Measurements from ENCODE around the gene ASIC4. TPM values are rescaled to one million over a fixed set of nuclear protein-coding genes. Genes with fewer than 3 reads are reported as not detected.

ASIC4 gene
- polyA plus RNA-seq, 5 donors = 0.06 to 0.42 (median 0.22) TPM

- no peak for DNase-seq
Observed at GRCh38 chr2:219480004-219480403, 34.3 kb upstream of the ASIC4 start.

DNA sequence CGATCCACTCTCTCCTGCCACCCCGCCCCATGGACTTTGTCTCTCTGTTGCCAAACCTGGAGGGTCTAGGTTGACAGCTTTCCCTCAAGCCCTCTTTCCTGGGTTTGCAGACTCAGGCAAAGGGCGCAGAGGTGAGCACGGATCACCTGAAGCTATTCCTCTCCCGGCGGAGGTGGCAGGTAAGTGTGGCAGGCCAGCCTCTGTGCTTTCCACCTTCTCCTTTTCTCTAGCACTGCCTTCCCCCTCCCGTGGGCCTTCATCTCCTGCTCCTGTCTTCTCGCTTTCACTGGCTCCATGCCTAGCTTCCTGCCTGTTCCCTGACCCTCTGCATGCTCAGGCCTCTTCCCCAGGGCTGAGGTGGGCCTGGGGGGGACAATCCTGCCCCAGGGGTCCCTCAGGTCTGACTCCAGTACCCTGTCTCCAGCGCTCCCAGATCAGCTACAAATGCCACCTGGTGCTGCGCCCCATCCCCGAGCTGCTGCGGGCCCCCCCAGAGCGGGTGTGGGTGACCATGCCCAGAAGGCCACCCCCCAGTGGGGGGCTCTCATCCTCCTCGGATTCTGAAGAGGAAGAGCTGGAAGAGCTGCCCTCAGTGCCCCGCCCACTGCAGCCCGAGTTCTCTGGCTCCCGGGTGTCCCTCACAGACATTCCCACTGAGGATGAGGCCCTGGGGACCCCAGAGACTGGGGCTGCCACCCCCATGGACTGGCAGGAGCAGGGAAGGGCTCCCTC is 31.4 kb upstream of the ASIC4 start:
- DNase-seq = no peak

DNA sequence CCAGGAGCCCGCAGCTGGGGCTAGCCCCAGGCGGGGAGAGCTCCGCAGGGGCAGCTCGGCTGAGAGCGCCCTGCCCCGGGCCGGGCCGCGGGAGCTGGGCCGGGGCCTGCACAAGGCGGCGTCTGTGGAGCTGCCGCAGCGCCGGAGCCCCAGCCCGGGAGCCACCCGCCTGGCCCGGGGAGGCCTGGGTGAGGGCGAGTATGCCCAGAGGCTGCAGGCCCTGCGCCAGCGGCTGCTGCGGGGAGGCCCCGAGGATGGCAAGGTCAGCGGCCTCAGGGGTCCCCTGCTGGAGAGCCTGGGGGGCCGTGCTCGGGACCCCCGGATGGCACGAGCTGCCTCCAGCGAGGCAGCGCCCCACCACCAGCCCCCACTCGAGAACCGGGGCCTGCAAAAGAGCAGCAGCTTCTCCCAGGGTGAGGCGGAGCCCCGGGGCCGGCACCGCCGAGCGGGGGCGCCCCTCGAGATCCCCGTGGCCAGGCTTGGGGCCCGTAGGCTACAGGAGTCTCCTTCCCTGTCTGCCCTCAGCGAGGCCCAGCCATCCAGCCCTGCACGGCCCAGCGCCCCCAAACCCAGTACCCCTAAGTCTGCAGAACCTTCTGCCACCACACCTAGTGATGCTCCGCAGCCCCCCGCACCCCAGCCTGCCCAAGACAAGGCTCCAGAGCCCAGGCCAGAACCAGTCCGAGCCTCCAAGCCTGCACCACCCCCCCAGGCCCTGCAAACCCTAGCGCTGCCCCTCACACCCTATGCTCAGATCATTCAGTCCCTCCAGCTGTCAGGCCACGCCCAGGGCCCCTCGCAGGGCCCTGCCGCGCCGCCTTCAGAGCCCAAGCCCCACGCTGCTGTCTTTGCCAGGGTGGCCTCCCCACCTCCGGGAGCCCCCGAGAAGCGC is 30.6 kb upstream of the ASIC4 start:
- DNase-seq = no peak

- no peak for DNase-seq
Observed at GRCh38 chr2:219484343-219485200, 29.7 kb upstream of the ASIC4 start.

DNA sequence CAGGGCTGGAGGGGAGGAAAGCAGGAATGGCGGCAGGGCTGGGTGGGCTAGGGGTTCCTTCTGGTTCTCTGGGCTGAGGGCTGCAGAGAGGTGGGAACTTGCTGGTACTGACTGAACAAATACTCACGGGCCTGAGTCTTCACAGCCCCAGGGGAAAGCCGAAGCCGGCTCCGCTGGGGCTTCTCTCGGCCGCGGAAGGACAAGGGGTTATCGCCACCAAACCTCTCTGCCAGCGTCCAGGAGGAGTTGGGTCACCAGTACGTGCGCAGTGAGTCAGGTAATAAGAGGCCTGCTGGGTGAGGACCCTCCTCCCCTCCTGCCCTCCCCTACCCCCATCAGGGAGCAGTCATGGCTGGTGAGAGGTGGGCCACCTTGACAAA is 29.1 kb upstream of the ASIC4 start:
- no peak for DNase-seq

- DNase-seq = no peak
Observed at GRCh38 chr2:219486380-219486959, 27.8 kb upstream of the ASIC4 start.

GRCh38 chr2:219488149-219488843 is 26.0 kb upstream of the ASIC4 start:
- no peak for DNase-seq

DNA sequence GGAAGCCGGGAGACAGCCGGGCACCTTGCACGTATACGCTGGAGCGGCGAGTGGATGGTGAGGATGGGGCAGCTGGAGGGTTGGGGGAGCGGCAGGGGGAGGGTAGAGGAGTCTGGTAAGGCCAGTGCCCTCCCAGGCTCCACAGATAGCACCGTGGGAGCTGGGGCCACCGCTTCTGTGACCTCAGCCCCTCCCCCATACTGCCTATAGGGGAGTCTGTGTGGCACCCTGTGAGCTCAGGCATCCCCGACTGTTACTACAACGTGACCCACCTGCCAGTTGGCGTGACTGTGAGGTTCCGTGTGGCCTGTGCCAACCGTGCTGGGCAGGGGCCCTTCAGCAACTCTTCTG is 25.5 kb upstream of the ASIC4 start:
- no peak for DNase-seq

DNA sequence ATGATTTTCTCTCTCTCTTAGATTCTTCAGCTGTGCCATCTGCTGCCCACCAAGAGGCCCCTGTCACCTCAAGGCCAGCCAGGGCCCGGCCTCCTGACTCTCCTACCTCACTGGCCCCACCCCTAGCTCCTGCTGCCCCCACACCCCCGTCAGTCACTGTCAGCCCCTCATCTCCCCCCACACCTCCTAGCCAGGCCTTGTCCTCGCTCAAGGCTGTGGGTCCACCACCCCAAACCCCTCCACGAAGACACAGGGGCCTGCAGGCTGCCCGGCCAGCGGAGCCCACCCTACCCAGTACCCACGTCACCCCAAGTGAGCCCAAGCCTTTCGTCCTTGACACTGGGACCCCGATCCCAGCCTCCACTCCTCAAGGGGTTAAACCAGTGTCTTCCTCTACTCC is 25.0 kb upstream of the ASIC4 start:
- no peak for DNase-seq

DNA sequence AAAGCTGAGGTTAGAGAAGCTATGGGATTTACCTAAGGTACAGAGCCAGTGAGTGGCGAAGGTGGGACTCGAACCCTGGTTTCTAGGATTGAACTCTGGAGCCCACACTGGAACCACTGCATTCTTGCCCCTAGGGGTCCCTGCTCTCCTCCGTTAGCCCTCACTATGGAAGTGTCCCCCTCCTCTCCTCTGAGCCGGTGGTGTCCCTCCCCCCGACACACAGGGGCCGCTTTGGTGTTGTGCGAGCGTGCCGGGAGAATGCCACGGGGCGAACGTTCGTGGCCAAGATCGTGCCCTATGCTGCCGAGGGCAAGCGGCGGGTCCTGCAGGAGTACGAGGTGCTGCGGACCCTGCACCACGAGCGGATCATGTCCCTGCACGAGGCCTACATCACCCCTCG is 24.1 kb upstream of the ASIC4 start:
- DNase-seq = no peak

- DNase-seq = no peak
Observed at GRCh38 chr2:219490600-219491130, 23.6 kb upstream of the ASIC4 start.

GRCh38 chr2:219491278-219491963 is 22.9 kb upstream of the ASIC4 start:
- no peak for DNase-seq

DNA sequence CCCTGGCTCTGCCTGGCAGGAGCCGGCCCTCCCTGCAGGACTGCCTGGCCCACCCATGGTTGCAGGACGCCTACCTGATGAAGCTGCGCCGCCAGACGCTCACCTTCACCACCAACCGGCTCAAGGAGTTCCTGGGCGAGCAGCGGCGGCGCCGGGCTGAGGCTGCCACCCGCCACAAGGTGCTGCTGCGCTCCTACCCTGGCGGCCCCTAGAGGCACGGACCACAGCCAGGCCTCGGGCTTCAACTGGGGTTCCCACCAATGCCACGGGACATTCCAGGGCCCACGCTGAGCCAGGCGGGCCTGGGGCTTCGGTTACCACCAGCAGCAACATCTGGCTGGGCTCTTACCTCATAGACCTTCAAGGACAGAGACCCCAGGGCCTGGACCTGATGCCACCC is 21.7 kb upstream of the ASIC4 start:
- DNase-seq = no peak

DNA sequence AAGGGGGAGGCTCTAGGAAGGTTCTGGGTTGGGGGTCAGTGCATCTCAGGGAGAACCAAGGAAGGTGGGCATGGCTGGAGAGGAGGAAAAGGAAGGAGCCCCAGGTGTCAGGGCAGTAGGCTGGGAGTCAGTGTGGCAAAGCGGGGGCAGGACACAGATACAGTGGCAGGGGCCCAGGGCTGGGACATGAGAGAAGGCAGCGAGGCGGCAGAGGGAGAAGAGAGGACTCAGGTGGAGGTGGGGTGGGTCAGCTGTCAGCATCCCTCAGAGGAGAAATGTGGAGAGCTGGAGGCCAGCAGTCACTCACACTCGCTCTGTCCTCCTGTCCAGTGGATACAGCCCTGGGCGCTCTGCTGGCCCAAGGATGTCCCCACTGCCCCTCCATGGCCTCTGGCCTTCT is 21.2 kb upstream of the ASIC4 start:
- DNase-seq = no peak

- no peak for DNase-seq
Observed at GRCh38 chr2:219494952-219495530, 19.2 kb upstream of the ASIC4 start.

DNA sequence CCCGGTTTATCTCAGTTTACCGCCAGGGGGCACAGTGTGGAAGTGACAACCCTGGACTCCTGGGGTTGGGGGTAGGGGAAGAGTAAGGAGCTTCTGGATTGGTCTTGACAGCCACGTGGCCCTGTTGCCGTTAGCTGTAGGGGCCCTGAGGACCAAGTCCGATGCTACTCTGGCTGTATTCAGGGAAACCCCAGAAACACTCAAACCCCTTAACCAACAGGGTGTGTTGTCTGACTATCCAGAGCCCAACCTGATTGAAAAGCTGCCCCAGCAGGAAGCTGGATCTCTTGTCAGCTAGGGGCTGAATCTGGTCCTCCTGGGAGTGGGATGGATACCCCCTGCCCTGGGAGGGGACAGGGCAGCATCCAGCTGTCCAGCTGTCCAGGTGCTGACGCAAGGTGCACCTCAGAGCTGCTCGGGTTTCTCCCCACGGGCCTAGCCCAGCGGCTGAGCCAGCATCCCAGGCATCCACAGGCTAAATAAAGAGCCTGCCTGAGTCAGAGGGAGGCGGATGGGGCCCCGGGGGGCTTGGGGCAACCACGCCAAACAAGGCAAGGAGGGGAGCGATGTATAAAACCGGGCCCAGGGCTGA is 18.7 kb upstream of the ASIC4 start:
- no peak for DNase-seq

DNA sequence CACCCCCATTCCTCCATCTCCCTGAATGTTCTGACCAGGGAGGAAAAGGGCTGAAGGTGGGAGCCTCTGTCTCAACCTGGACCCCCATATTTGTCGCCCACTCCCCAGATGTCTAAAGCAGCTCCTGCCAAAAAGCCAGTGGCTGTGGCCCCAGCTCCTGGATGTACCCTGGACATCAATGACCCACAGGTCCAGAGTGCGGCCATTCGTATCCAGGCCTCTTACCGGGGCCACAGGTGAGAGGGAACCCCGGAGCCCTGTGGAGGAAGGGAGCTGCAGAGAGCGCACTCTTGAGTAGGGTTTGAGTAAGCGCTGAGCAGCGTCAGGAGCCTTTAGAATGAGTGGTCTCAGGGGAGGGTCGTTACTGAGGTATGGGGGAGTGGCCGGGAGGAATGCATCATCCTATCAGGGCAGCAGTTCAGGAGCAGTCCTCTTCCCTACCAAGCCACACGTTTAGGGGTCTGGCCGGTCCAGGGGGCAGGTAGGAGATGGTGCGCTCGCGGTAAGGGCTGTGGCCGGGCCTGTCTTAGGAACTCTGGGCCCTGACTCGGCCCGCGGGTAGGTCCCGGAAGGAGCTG is 17.9 kb upstream of the ASIC4 start:
- DNase-seq = no peak

GRCh38 chr2:219496825-219497494 is 17.3 kb upstream of the ASIC4 start:
- DNase-seq = no peak
